NCI-H748 (cell line): ENCODE results near the gene KMT5B.

Experiments used
- DNase-seq: peaks from one replicate; lab custom pipeline; 2025; ENCODE audit not compliant: unreplicated experiment; lab: John Stamatoyannopoulos, UW

The KMT5B gene

DNA sequence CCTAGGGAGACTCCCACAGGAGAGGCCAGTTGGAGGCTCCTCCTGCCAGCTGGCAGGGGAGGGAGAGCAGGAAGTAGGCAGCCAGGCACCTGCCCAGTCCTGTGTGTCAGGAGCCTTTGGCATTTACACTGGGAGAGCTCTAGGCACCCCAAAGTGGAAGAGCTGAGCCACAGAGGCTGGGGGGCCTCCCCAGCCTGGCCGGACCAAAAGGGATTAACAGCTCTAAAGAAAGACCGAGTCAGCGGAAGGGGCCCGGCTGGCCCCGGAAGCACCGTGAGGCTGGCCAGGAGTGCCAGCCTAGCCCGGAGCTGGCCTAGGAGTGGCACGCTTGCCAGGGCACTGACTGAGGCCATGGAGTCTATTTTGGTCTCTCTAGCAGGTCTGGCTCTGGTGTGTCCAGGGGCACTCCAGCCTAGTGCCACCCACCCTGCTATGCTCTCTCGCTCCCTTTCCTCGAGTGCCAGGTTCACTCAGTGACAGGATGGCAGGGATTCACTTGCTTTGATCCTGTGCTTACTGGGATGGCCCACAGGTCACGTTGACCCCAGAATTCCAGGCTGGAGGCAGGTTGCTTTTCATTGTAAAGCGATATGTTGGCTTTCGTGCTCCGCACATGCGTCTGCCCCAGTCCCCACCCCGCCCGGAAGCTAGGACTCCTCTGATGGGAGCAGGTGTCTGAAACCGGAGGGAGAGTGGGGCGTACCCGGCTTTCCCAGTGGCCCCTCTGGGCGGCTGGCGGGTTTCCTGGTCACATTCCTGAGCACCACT lies 3.3 kb upstream of the KMT5B start:
- DNase-seq, result peak; percentile 8

DNA sequence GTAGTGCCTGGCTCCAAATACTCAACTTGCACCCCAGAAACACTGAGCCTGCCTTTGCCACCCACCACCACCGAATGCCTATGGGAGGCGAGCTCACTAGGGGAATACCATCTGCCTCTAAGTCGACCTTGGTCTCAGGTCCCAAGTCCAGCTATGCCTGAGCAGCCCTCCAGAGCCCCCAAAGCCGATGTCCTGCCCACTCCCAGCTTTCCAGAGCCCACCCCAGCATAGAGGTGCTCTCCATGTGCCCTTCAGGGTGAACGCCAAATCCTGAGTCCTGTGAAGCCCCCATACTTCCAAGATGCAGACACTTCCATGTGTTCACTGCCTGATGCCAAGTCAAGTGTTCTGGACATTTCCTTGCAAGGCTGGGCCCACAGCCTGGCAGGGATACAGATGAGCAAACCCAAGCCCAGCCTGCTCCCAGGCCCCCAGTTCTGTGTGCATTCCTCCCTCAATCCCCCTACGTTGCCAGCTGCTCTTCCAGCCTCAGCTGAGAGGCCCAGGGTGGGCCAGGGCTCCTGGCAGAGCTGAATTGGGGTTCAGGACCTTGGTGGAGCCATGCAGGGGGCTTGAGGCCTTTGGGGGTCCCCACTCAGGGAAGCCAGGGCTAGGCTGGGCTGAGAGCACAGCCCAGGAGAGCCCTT lies 2.6 kb upstream of the KMT5B start:
- DNase-seq, result no peak

DNA sequence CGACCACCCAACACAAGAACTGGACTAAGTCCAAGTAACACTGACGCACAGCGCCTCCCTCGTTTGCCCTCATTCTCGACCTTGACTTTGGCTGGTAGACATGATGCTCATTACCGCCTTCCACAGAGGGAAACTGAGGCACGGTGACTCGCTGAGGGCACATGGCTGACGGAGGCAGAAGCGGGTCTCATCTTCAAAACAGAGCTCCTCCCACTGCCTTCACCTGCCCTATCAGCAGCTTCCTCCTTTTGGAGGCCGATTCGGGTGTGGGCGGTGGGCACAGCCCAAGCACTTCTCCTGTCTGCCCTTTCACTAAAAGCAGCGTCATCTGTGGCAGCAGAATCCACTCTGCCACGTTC lies 2.0 kb upstream of the KMT5B start:
- no peak for DNase-seq

DNA sequence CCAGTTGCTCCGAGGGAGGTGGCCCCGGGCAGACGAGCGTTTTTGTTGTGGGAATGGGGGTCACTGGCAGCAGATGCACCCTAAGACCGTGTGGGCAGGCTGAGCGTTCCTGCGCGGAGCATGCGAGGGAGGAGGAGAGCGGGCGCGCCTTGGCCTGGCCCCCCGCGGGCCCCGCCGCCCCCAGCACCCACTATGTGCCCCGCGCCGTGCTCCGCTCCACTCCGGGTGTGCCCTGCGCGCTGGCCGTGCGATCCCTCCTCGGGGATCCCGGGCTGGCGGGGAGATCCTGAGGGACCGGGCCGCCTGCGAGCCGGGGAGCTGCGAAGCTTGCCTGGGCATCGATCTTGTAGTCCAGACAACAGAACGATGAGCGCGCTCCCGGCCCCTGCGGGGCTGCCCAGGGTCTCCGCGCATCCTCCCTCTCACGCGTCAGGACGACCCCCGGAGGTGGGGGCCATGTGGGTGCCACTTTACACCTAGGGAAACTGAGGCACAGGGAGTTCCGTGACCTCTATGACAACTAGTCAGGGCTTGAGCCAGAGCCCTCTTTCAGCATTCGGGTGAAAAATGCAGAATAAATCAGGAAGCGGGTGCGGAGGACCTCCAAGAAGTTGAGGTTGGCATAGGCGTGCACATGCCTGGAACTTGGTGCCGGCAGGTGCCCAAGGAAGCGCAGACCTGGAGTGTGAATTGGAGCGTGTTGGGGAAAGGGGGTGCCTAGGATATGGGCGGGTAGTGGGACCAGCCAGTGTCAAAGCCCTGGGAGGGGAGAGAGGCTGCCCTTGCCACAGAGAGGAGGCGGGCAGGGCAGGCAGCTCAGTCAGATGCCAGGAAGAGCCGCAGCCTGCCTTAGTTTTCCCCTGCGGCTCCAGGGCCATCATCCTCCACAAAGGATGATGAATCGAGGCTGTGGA lies 1.3 kb upstream of the KMT5B start:
- DNase-seq, result peak; percentile 56

DNA sequence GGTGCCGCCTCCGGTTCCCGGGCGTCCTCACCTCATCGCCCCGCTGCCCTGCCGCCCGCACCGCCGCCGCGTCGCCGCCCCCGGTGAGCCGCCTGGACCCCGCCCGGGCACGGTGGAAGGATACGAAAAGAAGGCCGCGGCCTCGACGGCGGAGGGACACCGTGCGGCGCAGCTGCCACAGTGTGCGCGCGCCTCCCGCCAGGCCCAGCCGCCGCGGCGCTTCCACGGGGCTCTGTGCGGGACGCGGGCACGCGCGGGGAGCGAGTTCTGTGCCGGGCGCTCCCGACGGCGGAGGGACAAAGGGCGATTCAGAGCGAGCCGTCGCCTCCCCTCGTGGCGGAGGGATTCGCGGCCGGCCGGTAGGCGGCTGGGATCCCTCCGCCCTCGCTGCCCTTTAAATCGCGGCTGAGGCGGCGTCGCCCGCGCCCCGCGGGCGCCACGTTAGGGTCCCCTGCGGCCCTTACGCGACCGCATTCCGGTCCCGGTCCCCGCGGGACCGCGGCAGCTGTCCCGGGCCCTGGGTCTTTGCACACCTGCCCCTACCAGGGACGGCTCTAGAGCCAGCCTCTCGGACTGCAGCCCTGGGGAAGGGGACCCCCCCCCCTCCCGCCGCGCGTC lies 568 bp upstream of the KMT5B start:
- peak; percentile 98 for DNase-seq

DNA sequence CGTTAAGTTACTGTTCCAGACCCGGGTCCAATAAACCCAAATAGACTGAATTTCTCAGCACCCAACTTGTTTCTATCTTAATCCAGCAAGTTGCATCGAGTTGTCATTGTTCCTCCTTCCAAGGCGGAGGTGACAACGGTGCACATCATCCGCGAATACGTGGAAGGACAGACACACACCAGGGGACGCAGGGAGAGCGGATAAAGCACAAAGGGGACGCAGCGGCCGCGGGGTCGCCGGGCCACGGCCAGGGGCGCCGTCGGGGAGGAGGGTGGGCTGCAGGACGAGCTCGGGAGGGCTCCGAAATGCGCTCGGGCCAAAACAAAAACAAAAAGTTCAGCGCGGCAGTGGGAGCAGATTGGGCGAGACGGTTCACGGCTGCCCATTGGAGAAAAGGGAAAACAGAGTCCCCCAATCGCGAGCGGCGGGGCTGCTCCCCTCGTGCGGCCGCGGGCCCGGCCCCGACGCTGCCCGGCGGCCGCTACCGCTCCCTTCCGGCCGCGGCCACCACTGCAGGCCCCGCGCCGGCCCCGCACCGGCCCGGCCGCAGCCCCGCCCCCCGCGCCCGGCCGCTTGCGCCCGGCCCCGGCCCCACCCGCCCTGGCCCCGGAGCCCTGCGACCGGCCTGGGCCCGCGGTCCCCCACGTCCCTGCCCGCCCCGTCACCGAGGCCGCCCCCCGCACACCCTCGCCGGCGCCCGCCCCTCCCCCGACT lies 518 bp downstream of the KMT5B start:
- DNase-seq, result peak; percentile 75

DNA sequence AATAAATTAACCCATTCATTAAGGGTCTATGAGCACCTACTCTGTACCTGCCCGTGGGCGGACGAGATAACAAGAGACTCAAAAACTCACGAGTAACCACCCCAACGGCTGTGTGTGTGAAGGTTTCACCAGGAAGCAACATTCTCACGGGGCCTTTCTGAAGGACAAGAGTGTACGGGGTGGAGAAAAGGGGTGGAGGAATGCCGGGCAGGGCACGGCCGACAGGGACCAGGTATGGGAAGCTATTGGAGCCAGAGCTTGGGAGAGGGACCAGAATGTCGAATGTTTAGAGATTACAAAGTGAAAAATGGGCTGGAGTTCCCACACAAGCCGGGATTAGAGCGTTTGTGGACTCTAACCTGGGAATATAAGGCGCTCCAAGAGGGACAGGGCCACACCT lies 1.6 kb downstream of the KMT5B start:
- peak; percentile 22 for DNase-seq

DNA sequence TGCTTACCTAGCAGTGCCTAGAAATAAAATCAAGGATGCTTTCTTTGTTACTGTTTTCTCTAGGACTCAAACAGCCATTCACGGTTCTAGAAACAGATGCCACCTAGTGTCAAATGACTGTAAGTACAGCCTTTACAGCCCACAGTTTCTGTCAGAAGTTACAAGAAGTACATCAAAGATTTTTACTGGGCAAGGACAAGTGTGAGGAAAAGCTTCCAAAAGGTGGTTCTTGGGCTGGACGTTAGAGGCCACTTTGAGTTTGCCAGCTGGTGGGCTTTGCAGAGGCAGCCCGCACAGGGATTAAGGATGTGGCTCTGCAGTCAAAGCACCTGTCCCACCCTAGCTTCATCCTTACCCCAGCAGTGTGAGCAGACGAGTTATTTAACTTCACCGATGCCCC lies 6.9 kb downstream of the KMT5B start:
- peak; percentile 66 for DNase-seq

DNA sequence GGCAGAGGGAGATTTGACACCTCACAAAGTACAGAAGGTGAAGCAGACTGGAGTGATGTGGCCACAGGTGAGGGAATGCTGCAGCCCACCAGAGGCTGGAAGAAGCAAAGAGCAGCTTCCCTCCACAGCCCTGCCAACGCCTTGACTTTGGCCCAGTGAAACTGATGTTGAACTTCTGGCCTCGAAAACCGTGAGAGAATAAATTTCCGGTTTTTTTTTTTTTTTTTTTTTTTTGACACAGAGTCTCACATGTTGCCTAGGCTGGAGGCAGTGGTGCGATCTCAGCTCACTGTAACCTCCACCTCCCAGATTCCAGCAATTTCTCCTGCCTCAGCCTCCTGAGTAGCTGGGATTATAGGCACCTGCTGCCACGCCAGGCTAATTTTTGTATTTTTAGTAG lies 8.7 kb downstream of the KMT5B start:
- no peak for DNase-seq

DNA sequence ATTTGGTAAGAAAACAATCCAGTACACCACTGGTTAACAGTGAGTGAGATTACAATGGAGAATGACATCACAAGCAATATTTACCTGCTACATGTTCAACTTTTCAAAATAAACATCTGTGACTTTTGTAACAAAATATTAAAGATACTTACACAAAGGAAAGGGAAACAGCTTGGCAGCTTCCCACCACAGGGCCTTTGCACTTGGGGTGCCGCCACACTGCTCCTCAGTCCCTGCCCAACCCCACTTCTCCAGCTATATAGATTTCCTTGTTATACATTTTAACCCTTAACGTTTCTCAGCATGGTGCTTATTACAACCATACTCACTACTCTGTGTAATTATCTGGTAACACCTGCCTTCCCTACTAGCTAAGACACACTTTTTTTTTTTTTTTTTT lies 10.9 kb downstream of the KMT5B start:
- DNase-seq, result peak; percentile 10

DNA sequence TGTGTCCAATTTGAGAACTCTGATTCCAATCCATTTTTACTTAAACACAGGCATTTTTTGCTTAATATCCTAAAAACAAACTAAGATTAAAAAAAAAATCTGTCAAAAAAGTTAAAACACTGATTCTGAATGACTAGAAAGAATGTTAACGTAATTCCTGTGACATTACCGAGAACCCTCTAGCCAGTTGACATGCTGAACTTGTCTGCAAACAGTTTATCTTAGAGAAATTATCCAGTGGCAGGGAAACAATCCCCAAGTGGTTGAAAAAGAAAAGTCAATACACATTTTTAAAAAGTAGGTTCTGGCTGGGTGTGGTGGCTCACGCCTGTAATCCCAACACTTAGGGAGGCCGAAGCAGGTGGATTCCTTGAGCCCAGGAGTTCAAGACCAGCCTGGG lies 11.6 kb downstream of the KMT5B start:
- DNase-seq, result no peak

DNA sequence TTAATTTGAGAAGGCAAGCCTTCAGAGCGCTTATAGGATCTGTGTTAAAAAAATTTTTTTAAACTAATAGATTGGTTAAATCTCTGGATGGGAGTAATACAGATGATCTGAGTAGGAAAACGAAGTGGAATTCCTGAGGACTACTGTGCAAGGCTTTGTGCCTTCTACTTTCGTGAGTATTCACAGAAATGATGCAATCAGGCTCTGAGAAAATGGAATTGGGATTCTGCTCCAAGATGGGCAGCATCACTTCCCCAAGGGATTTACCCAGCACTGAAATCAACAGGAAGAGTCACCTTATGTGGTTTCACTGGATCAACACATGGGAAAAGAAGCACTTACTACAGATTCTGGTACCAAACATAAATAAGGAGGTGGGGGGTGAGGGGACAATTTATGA lies 12.5 kb downstream of the KMT5B start:
- DNase-seq, result no peak

DNA sequence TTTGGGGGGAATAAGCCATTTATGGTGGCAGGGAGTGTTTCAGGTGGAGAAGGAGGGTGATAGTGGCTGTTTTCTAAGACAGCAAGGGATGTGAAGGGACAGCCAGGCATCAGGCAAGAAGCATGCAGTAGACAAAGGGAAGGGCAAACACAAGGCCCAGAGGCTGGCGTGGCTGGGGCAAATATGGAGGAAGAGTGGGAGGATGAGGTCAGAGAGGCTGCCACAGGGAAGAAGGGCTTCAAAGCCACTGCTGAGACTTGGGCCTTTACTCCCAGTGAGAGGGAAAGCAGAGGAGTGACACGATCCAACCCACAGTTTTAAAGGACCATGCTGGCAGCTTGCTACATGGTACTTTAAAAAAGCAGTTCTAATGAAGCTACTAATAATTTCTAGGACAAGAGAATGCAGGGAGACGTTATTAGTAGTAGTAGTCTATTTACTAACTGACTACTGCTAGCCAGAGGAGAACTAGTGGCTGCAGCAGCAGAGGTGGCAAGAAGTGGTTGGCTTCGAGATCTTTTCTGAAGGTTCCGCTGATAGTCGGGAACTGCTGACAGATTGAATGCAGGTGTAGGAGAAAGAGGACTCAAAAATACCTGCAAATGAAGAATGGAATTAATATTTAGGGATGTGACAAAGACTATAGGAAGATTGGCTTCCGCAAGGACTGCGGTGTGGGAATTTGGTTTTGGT lies 13.7 kb downstream of the KMT5B start:
- no peak for DNase-seq

DNA sequence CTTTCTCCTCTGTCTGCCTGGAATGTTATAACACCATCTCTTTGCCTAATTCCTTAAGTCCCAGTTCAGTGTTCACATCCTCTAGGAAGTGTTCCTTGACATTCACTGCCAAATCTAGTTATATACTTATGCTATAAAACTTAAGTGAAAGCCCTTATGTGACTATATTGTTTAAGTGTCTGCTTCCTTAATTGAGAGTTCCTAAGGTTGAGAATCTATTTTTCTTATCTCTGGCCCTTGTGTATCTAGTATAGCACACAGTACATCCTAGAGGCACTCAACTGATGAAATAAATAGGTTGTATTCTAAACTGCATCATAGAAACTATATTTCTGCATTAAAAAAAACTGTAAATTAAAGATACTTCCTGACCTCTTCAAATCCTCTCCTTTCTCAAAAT lies 16.9 kb downstream of the KMT5B start:
- no peak for DNase-seq

DNA sequence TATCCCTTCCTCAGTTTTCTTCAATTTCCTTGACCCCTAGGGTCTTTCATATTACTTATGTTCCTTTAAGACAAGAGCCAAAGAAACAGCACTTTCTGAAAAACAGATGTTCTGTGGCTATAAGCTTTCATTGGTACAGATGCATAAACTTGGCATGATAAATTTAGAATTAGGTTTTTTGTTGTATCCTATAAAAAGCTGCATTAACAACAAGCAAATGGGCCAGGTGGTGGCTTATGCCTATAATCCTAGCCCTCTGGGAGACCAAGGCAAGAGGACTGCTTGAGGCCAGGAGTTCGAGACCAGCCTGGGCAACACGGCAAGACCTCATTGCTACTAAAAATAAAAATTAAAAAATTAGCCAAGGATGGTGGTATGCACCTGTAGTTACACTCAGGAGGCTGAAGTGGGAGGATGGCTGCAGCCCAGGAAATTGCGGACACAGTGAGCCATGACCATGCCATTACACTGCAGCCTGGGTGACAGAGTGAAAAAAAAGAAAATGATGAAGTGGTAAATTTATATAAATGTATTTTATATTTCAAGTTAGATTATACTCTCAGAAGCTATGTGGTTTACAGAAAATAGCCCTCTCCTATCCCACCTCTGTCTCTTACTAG lies 18.3 kb downstream of the KMT5B start:
- DNase-seq, result no peak

DNA sequence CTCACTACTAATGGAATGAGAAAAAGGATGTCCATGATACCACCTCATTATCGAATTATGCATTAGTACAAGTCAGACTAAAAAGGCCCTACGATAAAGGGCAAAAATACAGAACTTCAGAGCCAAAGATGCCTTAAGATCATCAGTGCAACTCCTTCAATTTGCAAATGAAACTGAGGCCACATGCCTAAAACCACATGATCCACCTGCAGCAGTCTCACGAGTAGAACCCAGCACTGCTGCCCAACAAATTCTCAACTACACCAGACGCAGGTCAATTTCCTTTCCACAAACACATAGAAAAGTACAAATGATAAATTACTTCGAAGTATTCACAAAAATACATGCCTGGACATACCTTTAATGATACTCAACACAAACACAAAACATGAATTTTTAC lies 20.1 kb downstream of the KMT5B start:
- no peak for DNase-seq

DNA sequence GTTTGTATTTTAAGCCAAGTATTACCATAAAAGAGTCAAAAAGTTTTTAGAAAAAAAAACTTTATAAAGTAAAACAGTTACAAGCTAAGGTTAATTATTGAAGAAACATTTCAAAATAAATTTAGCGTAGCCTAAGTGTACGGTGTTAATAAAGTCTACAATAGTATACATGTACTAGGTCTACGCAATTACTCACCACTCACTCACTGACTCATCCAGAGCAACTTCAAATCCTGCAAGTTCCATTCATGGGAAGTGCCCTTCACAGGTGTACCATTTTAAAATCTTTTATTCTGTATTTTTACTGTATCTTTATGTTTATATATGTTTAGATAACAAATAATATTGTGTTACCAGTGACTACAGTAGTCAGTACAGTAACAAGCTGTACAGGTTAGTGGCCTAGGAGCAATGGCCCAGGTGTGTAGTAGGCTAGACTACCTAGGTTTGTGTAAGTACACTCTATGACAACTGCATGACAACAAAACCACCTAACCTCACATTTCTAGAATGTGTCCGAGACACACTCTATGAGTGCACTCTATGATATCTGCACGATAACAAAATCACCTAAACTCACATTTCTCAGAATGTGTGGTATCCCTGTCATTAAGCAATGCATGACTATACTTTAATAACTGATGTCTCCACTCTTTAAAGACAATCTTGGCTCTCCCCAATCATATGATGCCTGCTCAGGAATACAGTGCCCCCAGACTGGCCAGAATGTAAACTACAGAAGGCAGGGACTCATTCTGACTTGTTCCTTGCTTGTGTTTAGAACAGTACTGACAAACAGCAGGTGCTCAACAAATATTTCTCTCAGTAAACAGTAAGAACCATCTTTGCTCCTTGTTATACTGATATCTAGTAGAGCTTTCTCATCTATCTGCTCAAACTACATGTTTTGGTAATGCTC lies 21.2 kb downstream of the KMT5B start:
- DNase-seq, result no peak

DNA sequence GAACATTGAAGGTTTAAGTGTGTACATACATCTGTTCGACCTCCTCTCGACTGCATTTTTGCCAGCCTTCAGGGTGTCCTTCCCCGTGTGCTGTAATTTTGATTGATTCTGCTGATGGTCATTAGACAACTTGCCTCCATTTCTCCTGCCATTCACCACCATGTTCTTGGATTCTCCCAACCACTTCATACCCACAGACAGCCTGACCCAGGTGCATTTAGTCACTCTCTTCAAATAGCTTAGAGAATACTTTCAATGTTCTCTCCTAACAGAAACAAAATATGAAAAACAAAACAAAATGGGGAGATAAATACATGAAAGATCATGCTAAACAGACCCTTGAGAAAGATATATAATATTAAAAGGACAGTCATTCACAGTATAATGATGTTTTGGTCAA lies 23.2 kb downstream of the KMT5B start:
- no peak for DNase-seq

DNA sequence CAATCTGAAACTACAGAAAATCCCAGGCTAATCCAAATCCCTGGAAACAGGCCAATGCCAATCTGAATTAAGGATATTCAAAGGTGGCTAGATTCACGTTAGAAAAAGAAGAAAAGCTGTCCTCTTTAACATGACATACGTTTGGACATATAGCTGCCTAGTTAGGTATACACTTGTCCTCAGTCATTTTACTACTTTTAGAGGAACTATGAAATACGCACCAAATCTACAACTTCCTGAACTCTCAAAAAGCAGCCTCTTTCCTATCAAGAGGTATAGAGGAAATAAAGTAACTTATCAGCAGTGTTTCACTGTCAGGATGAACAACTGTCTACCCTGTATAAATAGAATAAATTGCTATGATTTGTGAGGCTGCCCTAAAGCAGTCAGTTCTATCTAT lies 24.0 kb downstream of the KMT5B start:
- DNase-seq, result no peak
